Measurements from ENCODE around the gene HECW1. TPM values are rescaled to one million over a fixed set of nuclear protein-coding genes. Genes with fewer than 3 reads are reported as not detected.

The HECW1 gene
- total and polyA plus RNA-seq, 4 donors, result 0.05 TPM; not detected in 3

DNA sequence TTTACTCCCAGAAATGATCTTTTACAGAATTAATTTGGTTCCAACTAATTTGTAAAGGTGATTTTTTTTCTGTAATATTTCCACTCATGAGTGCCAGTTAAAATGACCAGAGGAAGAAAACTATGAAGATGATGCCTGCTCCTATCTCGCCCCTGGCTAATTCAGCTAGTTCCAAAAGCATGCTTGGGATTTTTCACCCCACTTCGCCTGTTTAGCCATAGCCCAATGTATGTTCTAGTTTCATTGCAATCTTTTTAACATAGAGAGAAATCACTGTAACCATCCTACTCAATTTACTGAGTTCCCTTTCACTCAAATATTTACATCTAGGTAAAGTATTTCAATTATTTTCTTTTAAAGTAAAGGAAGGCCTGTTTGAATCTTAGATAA lies 447.5 kb downstream of the HECW1 start:
- no peak for DNase-seq (ENCODE audit: low spot score)
- no peak overlapping the region for H3K4me3 ChIP-seq (ENCODE audit: low read depth in 1 of 3, low read length in 3 of 3)
- TF ChIP-seq EGR1 (IDR thresholded peaks at IDR 0.05; ENCODE audit: low read depth in 2 of 2), result no peak
- TF ChIP-seq SP1 (IDR thresholded peaks at IDR 0.05), result no peak
- TF ChIP-seq, protein P1, sequence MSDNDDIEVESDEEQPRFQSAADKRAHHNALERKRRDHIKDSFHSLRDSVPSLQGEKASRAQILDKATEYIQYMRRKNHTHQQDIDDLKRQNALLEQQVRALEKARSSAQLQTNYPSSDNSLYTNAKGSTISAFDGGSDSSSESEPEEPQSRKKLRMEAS (IDR thresholded peaks at IDR 0.05), result no peak
- TF ChIP-seq RAD21 (IDR thresholded peaks at IDR 0.05), result no peak
- no peak for TF ChIP-seq NR2F2 (IDR thresholded peaks at IDR 0.05)
- TF ChIP-seq FOXA2 (IDR thresholded peaks at IDR 0.05), result no peak
- no peak for TF ChIP-seq HNF4A (conservative IDR thresholded peaks at IDR 0.05)
- TF ChIP-seq RXRA (IDR thresholded peaks at IDR 0.05), result no peak
- no peak for TF ChIP-seq YY1 (IDR thresholded peaks at IDR 0.05)
- no peak for TF ChIP-seq HNF4G (IDR thresholded peaks at IDR 0.05)
- TF ChIP-seq, protein P2, sequence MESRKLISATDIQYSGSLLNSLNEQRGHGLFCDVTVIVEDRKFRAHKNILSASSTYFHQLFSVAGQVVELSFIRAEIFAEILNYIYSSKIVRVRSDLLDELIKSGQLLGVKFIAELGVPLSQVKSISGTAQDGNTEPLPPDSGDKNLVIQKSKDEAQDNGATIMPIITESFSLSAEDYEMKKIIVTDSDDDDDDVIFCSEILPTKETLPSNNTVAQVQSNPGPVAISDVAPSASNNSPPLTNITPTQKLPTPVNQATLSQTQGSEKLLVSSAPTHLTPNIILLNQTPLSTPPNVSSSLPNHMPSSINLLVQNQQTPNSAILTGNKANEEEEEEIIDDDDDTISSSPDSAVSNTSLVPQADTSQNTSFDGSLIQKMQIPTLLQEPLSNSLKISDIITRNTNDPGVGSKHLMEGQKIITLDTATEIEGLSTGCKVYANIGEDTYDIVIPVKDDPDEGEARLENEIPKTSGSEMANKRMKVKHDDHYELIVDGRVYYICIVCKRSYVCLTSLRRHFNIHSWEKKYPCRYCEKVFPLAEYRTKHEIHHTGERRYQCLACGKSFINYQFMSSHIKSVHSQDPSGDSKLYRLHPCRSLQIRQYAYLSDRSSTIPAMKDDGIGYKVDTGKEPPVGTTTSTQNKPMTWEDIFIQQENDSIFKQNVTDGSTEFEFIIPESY (IDR thresholded peaks at IDR 0.05), result no peak
- no peak for TF ChIP-seq JUND (IDR thresholded peaks at IDR 0.05)
- TF ChIP-seq GABPA (IDR thresholded peaks at IDR 0.05 in 1 of 2, conservative IDR thresholded peaks at IDR 0.05 in 1 of 2), result no peak
- TF ChIP-seq FOXA1 (IDR thresholded peaks at IDR 0.05), result no peak
- TF ChIP-seq, protein P3, sequence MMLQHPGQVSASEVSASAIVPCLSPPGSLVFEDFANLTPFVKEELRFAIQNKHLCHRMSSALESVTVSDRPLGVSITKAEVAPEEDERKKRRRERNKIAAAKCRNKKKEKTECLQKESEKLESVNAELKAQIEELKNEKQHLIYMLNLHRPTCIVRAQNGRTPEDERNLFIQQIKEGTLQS (IDR thresholded peaks at IDR 0.05), result no peak
- no peaks in the 10 kb centered on the region for H3K27me3 ChIP-seq (ENCODE audit: control insufficient read depth in 4 of 4, insufficient read depth in 4 of 4, low read length in 3 of 4)
- 98% methylated on average over 2 of the region's 2 CpGs for WGBS
- no peaks in the 10 kb centered on the region for H3K9me3 ChIP-seq (ENCODE audit: control insufficient read depth in 4 of 4, low read length in 3 of 4)
- H3K36me3 ChIP-seq (ENCODE audit: control insufficient read depth in 4 of 4, insufficient read depth in 3 of 4, low read depth in 1 of 4, low read length in 3 of 4), result no peaks in the 10 kb centered on the region
- H3K27ac ChIP-seq (ENCODE audit: low read depth in 1 of 2, low read length in 2 of 2), result no peak overlapping the region
- H3K4me1 ChIP-seq (ENCODE audit: control insufficient read depth in 4 of 4, insufficient read depth in 4 of 4, low read length in 3 of 4), result peaks cover 0 to 6% (median 2%) of the 10 kb centered on the region in 4 donors
- H3K9ac ChIP-seq (ENCODE audit: low read depth in 1 of 2, low read length in 2 of 2), result no peak overlapping the region

DNA sequence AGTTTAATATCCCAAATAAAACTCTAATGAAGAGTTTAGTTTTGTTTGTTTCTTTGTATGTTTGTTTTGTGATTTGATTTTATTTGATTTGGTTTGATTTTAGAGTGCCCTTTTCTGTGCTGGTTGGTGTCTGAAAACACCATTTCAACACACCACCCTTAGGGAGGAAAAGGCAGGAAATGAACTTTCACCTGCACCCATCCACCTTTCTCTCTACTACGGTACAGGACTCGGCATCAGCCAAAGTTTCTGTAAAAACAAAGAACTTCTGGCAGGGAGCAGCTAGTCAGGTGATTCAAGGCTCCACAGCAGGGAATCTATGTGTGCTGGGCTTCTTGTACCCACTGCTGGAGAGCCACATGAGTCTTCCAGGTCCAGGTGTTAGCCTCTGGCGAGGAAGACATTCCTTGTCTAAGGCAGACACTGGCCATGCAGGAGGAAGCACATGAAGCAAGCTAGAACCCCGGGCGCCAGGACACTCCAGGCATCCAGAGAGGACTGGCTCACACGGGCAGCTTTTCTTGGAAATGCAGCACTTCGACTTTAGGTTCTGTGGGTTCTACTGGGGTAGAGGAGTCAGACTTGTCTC lies 448.4 kb downstream of the HECW1 start:
- no peak overlapping the region for H3K27ac ChIP-seq (ENCODE audit: low read depth in 1 of 2, low read length in 2 of 2)
- WGBS, result 75% methylated on average over 7 of the region's 7 CpGs
- no peak for TF ChIP-seq JUND (IDR thresholded peaks at IDR 0.05)
- TF ChIP-seq RXRA (IDR thresholded peaks at IDR 0.05), result peak; percentile 61 to 71
- TF ChIP-seq RAD21 (IDR thresholded peaks at IDR 0.05), result peak in 1 of 2 donors; percentile 19
- peak; percentile 30 for TF ChIP-seq YY1 (IDR thresholded peaks at IDR 0.05)
- TF ChIP-seq NR2F2 (IDR thresholded peaks at IDR 0.05), result no peak
- TF ChIP-seq GABPA (IDR thresholded peaks at IDR 0.05 in 1 of 2, conservative IDR thresholded peaks at IDR 0.05 in 1 of 2), result peak in 1 of 2 donors; percentile 52
- TF ChIP-seq, protein P2 (IDR thresholded peaks at IDR 0.05), result no peak
- TF ChIP-seq HNF4A (conservative IDR thresholded peaks at IDR 0.05), result peak; percentile 34 to 60
- TF ChIP-seq SP1 (IDR thresholded peaks at IDR 0.05), result peak; percentile 71
- TF ChIP-seq, protein P1 (IDR thresholded peaks at IDR 0.05), result peak; percentile 32
- H3K9me3 ChIP-seq (ENCODE audit: control insufficient read depth in 4 of 4, low read length in 3 of 4), result no peaks in the 10 kb centered on the region
- H3K36me3 ChIP-seq (ENCODE audit: control insufficient read depth in 4 of 4, insufficient read depth in 3 of 4, low read depth in 1 of 4, low read length in 3 of 4), result no peaks in the 10 kb centered on the region
- no peak for DNase-seq (ENCODE audit: low spot score)
- no peak overlapping the region for H3K9ac ChIP-seq (ENCODE audit: low read depth in 1 of 2, low read length in 2 of 2)
- H3K4me3 ChIP-seq (ENCODE audit: low read depth in 1 of 3, low read length in 3 of 3), result no peak overlapping the region
- peaks cover 0 to 6% (median 2%) of the 10 kb centered on the region in 4 donors for H3K4me1 ChIP-seq (ENCODE audit: control insufficient read depth in 4 of 4, insufficient read depth in 4 of 4, low read length in 3 of 4)
- H3K27me3 ChIP-seq (ENCODE audit: control insufficient read depth in 4 of 4, insufficient read depth in 4 of 4, low read length in 3 of 4), result no peaks in the 10 kb centered on the region
